Limb (tissue), 2 donors: ENCODE measurements around the gene DPH1.

Experiments used
- DNase-seq, 2 donors: peaks; one replicate each; pipeline ENCODE4 v3.0.0-alpha.2; 2016; ENCODE audit errors: extremely low spot score in 2 of 2

Gene DPH1

GRCh38 chr17:2076087-2076984 lies 46.4 kb downstream of the DPH1 start:
- DNase-seq = peak; percentile 75 to 81

DNA sequence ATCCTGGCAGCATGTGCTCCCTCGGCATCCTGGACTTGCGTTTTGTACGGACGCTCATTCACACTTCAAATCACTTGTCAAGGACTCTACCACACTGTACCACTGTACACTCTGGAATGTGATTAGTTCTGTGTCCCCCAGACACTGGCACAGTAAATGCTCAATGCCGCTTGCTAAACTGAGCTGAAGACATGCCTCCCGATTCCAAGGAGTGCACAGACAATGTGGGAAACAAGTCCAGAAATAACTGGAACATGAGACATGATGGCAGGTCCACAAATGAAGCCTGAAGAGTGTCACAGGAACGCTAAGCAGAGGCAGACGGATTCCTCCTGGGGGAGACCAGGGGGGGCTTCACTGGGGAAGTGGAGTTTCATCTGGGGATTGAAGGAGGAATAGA lies 47.1 kb downstream of the DPH1 start:
- DNase-seq = no peak

- DNase-seq = no peak
These were observed 51.6 kb downstream of the DPH1 start for GRCh38 chr17:2081564-2081963.

DNA sequence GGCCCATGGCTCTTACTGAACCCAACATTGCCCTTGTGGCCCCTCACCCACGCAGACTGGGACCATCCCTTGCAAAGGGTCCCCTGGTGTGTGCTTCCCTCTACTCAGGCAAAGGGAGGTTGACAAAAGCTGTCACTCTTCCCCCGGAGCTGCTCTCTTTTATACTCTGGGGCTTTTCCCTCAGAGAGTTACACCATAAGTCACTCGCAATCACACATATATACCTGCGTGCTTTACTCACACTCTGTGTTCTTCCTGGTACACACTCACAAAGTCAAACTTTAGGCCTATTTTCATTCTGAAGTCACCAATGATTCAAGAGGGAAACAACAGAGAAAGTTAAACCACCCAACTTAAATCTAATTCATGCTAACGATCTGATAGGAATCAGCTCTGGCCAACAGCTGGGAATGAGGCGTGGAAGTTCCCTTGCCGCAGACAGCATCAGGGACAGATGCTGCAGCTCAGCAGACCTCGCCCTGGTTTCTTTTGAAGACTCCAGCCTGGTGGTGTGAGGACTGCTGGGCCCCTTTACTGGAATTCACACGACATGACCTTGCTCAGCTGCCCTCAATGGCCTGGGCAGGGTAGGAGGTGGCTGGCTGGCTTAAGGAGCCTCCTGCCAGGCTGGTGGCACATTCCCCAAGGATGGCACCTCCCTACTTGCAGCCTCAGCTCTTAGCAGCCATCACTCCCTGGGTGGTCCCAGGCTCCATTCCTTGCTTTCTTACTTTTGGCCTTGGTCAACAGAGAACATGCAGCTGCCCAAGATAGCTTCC lies 52.2 kb downstream of the DPH1 start:
- DNase-seq = no peak

DNA sequence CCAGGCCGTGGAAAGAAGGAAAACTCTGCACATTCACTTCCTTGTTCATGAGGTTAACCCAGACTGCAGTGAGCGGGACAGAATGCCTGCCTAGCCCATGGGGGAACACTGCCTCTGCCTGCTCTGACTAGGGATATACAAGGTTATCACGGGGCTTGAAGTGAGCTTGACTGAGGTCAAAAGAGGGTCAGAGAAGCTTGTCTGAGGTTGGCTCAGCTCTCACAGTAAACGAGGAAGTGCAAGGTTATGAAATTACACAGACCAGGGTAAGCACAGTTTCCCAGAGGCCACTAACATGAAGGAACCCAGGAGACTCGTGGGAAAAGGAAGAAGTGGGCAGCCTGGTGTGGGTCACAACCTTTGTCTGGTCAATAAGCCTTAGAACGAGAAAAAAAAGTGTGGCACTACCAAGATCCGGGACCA lies 53.7 kb downstream of the DPH1 start:
- no peak for DNase-seq

DNA sequence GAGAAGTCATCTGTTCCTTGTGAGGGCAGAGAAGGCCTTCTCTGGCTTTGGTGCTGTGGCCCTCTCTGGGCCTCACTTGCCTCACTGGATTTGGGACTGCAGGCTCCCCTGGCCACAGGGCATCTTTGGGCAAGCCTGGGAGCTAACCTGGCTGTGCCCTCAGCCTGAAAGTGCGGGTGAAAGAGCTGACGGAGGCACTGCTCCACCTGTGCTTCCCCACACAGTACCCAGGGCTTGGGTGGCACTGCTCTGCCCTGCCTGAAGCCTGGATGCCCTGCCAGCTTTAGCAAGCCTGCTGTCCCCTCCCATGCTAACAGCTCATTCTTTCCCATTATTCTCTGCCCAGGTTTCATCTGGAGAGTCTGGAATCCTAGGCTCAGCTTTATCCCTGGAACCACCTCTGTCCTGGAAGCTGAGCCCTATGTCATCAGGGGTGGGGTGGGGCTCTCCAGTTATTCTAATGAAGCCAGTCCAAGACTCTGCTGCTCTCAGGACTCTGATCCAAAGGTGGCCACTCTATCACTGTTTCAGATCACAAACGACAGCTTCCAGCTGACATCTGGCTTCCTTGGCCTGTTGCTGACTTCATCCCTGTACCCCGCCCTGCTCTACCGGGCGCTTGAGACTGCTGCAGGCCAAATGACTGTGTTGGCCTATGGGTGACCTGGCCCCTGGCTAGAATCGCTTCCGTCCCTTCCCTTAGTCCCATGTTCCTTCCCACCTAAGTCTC lies 54.2 kb downstream of the DPH1 start:
- DNase-seq = no peak

- peak in 1 of 2 donors; percentile 74 for DNase-seq
These were observed 55.1 kb downstream of the DPH1 start for GRCh38 chr17:2084766-2085647.

DNA sequence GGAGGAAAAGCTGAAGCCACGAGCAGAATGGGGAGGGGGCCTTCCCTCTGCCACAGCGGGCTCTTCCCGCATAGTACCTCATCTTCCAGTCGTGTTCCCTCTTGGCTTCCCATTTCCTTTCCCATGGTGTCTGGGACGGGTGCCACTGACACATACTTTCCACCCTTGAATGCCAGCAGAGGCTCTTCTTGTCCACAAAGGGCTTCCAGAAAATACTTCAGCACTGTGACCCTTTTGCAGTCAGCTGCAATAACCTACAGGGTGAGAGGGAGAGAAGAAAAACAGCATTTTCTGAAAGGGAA lies 55.6 kb downstream of the DPH1 start:
- DNase-seq = peak in 1 of 2 donors; percentile 68

GRCh38 chr17:2086306-2086705 lies 56.4 kb downstream of the DPH1 start:
- DNase-seq = no peak

- DNase-seq = peak in 1 of 2 donors; percentile 43
These were observed 57.8 kb downstream of the DPH1 start for GRCh38 chr17:2087597-2088211.

GRCh38 chr17:2089021-2089422 lies 59.1 kb downstream of the DPH1 start:
- peak; percentile 56 to 72 for DNase-seq

DNA sequence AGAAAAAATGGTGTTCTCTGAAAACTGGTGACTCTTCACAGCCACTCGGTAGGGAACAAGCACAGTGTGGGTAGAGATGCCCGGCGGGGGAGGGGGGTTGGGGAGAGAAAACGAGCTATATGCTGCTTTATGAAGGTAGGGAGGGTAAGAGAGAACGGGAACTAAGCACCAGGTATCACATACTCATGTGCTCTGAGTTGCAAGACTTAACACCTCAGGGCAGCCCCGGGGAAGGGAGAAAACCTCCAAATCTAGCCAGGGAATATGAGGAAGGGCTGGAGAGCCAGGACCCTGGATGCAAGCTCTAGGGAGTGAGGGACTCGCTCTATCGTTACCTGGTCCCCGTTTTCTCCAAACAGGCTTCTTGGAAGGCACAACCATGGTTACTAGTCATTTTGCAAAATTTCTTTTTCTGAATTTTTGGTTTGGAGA lies 60.3 kb downstream of the DPH1 start:
- DNase-seq = no peak

- peak; percentile 65 to 86 for DNase-seq
These were observed 61.0 kb downstream of the DPH1 start for GRCh38 chr17:2090804-2091534.

GRCh38 chr17:2092253-2092652 lies 62.3 kb downstream of the DPH1 start:
- no peak for DNase-seq

DNA sequence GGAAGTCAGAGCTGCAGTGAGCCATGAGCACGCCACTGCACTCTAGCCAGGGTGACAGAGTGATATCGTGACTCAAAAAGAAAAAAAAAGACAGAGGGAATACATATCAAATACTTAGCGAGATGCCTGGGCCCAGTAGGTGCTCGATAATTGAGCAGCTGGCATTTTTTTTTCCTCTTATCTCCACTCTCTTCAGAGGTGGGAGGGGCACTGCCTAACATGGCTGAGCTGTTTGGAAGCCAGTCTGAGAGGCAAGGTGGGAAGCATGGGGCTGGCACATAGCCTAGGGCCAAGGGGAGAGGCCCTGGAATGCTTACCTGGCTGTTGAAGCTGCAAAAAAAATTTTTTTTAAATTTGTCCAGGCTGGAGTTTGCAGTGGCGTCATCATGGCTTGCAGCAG lies 63.4 kb downstream of the DPH1 start:
- no peak for DNase-seq
